IMR-90 (cell line): ENCODE measurements around the gene CMIP. TPM values are rescaled to one million over a fixed set of nuclear protein-coding genes. Genes with fewer than 3 reads are reported as not detected.
A peak's percentile ranks its signal among the peaks of the same experiment; 100 is the strongest.

Source experiments
- ATAC-seq: fragments of 200-7000 bp; cut with Tn5 transposase; 2 replicates; pipeline ENCODE4 v1.9.1; 2020; ENCODE audit warnings: low read depth, mild to moderate bottlenecking, moderate library complexity
- BruUV-seq: library from RNA; stranded (reverse); fragments of 400-500 nt; replicated peaks from 2 replicates; lab custom pipeline; 2021; lab: Mats Ljungman, UMichigan
- CTCF ChIA-PET: fragments of 300-600 bp; formaldehyde crosslinking; extraction: SDS; loops from one replicate; lab custom pipeline; 2021; ENCODE audit warnings: antibody characterized with exemption; lab: Yijun Ruan, JAX
- POLR2A ChIA-PET: fragments of 300-600 bp; sonication (Branson Sonifier 250); formaldehyde crosslinking; loops from one replicate; lab custom pipeline; 2022; ENCODE audit warnings: antibody characterized with exemption; ENCODE audit not compliant: unreplicated experiment; lab: Charles Lee
- DNase-seq: peaks from one replicate; pipeline ENCODE4 v3.0.0; 2013
- H2AFZ ChIP-seq: replicated peaks from 2 replicates; pipeline ENCODE3; 2013; ENCODE audit warnings: low read length, mild to moderate bottlenecking; ENCODE audit not compliant: poor library complexity
- H2AK5ac ChIP-seq: 2 replicates; pipeline ENCODE4 v1.6.1; 2013; ENCODE audit warnings: low read depth, low read length, inconsistent platforms
- H2AK9ac ChIP-seq: replicated peaks from 2 replicates; pipeline ENCODE3; 2013; ENCODE audit warnings: mild to moderate bottlenecking, low read depth, low read length, moderate library complexity; ENCODE audit not compliant: poor library complexity
- H2BK120ac ChIP-seq: 2 replicates; pipeline ENCODE4 v1.6.1; 2013; ENCODE audit warnings: low read depth, low read length, inconsistent platforms
- H2BK15ac ChIP-seq: 3 replicates; pipeline ENCODE4 v1.6.1; 2013; ENCODE audit warnings: low read depth, low read length, inconsistent platforms
- H2BK20ac ChIP-seq: 2 replicates; pipeline ENCODE4 v1.6.1; 2013; ENCODE audit warnings: low read depth, mild to moderate bottlenecking, inconsistent platforms, low read length, moderate library complexity
- H2BK5ac ChIP-seq: 2 replicates; pipeline ENCODE4 v1.6.1; 2013; ENCODE audit warnings: mild to moderate bottlenecking, low read depth, low read length, inconsistent platforms; ENCODE audit not compliant: poor library complexity, severe bottlenecking
- H3K14ac ChIP-seq: replicated peaks from 2 replicates; pipeline ENCODE4 v1.6.1; 2013; ENCODE audit warnings: low read depth, low read length, inconsistent platforms
- H3K18ac ChIP-seq: 2 replicates; pipeline ENCODE4 v1.6.1; 2013; ENCODE audit warnings: low read depth, low read length, control low read depth
- H3K23ac ChIP-seq: 2 replicates; pipeline ENCODE4 v1.6.1; 2013; ENCODE audit warnings: low read depth, low read length, inconsistent platforms
- H3K27ac ChIP-seq: 2 replicates; pipeline ENCODE4 v1.5.1; 2013; ENCODE audit warnings: mild to moderate bottlenecking, control low read depth, low read length; ENCODE audit not compliant: insufficient read depth
- H3K27me3 ChIP-seq: 2 replicates; pipeline ENCODE4 v1.6.1; 2013; ENCODE audit warnings: low read length; ENCODE audit not compliant: control insufficient read depth, insufficient read depth
- H3K36me3 ChIP-seq: 2 replicates; pipeline ENCODE4 v1.6.1; 2013; ENCODE audit warnings: low read length, mixed read lengths; ENCODE audit not compliant: control insufficient read depth, insufficient read depth
- H3K4ac ChIP-seq: 2 replicates; pipeline ENCODE4 v1.6.1; 2013; ENCODE audit warnings: low read depth, low read length, inconsistent platforms
- H3K4me1 ChIP-seq: 2 replicates; pipeline ENCODE4 v1.6.1; 2013; ENCODE audit warnings: low read length, mixed read lengths; ENCODE audit not compliant: control insufficient read depth, insufficient read depth
- H3K4me2 ChIP-seq: 2 replicates; pipeline ENCODE4 v1.6.1; 2013; ENCODE audit warnings: low read depth, mild to moderate bottlenecking, control low read depth, low read length, moderate library complexity
- H3K4me3 ChIP-seq: 2 replicates; pipeline ENCODE4 v1.5.1; 2013; ENCODE audit warnings: low read depth, mild to moderate bottlenecking, control low read depth, low read length, moderate library complexity; ENCODE audit not compliant: insufficient read depth
- H3K56ac ChIP-seq: 2 replicates; pipeline ENCODE4 v1.6.1; 2013; ENCODE audit warnings: low read length, inconsistent platforms; ENCODE audit not compliant: insufficient read depth; ENCODE audit errors: extremely low read depth
- H3K79me1 ChIP-seq, 2 experiments: 2 replicates each; pipeline ENCODE4 v1.6.1; 2013; ENCODE audit warnings: low read length in 2 of 2, inconsistent platforms in 1 of 2, low read depth in 1 of 2
- H3K9ac ChIP-seq: 2 replicates; pipeline ENCODE4 v1.6.1; 2013; ENCODE audit warnings: low read depth, low read length, control low read depth
- H3K9me1 ChIP-seq: 2 replicates; pipeline ENCODE4 v1.6.1; 2013; ENCODE audit warnings: low read length, inconsistent platforms; ENCODE audit not compliant: insufficient read depth
- H3K9me3 ChIP-seq: 2 replicates; pipeline ENCODE4 v1.6.1; 2013; ENCODE audit warnings: low read length; ENCODE audit not compliant: control insufficient read depth, insufficient read depth
- H4K20me1 ChIP-seq: 2 replicates; pipeline ENCODE4 v1.6.1; 2013; ENCODE audit warnings: low read length, inconsistent platforms; ENCODE audit not compliant: insufficient read depth
- H4K5ac ChIP-seq: 2 replicates; pipeline ENCODE4 v1.6.1; 2013; ENCODE audit warnings: mild to moderate bottlenecking, low read depth, low read length, control low read depth
- H4K8ac ChIP-seq, 2 experiments: 2 replicates each; pipeline ENCODE4 v1.6.1; 2013; ENCODE audit warnings: low read depth in 2 of 2, low read length in 2 of 2, control low read depth in 1 of 2, inconsistent platforms in 1 of 2
- H4K91ac ChIP-seq: 2 replicates; pipeline ENCODE4 v1.6.1; 2013; ENCODE audit warnings: low read depth, low read length, inconsistent platforms; ENCODE audit not compliant: insufficient read depth
- BHLHE40 ChIP-seq: fragments of 150-350 bp; IDR thresholded peaks from 2 replicates; pipeline ENCODE4 v1.6.1; 2016; ENCODE audit warnings: mild to moderate bottlenecking, low read depth, low read length
- CEBPB ChIP-seq: IDR thresholded peaks from 2 replicates; pipeline ENCODE4 v1.6.1; 2012; ENCODE audit warnings: low read depth, low read length, improper control_type of control experiment
- CHD1 ChIP-seq: IDR thresholded peaks from 2 replicates; pipeline ENCODE4 v1.6.1; 2012; ENCODE audit warnings: low read depth, low read length, improper control_type of control experiment
- CTCF ChIP-seq: conservative IDR thresholded peaks from 2 replicates; pipeline ENCODE4 v1.5.1; 2012; ENCODE audit warnings: mild to moderate bottlenecking, low read depth, low read length, improper control_type of control experiment
- ELK1 ChIP-seq: fragments of 150-350 bp; IDR thresholded peaks from 2 replicates; pipeline ENCODE4 v1.6.1; 2016; ENCODE audit warnings: low read depth, mild to moderate bottlenecking, low read length, moderate library complexity, borderline replicate concordance
- FOS ChIP-seq: fragments of 150-350 bp; IDR thresholded peaks from 2 replicates; pipeline ENCODE4 v1.6.1; 2016; ENCODE audit warnings: low read depth, low read length
- MAFK ChIP-seq: IDR thresholded peaks from 2 replicates; pipeline ENCODE4 v1.6.1; 2012; ENCODE audit warnings: low read depth, low read length, improper control_type of control experiment
- MAZ ChIP-seq: IDR thresholded peaks from 2 replicates; pipeline ENCODE4 v1.6.1; 2012; ENCODE audit warnings: low read depth, mild to moderate bottlenecking, low read length, improper control_type of control experiment, moderate library complexity, borderline replicate concordance
- MXI1 ChIP-seq: IDR thresholded peaks from 2 replicates; pipeline ENCODE4 v1.6.1; 2012; ENCODE audit warnings: low read depth, mild to moderate bottlenecking, low read length, moderate library complexity, borderline replicate concordance
- NFE2L2 ChIP-seq: fragments of 150-350 bp; IDR thresholded peaks from 2 replicates; pipeline ENCODE4 v1.6.1; 2016; ENCODE audit warnings: low read depth, mild to moderate bottlenecking, low read length
- RAD21 ChIP-seq: IDR thresholded peaks from 2 replicates; pipeline ENCODE4 v1.6.1; 2012; ENCODE audit warnings: low read length, improper control_type of control experiment
- RCOR1 ChIP-seq: IDR thresholded peaks from 2 replicates; pipeline ENCODE4 v1.6.1; 2012; ENCODE audit warnings: mild to moderate bottlenecking, low read length, improper control_type of control experiment; ENCODE audit not compliant: insufficient replicate concordance
- RFX5 ChIP-seq: IDR thresholded peaks from 2 replicates; pipeline ENCODE4 v1.8.0; 2012; ENCODE audit warnings: low read depth, mild to moderate bottlenecking, low read length, moderate library complexity
- WGBS, 2 experiments: methylation state at CpG; one replicate each; pipeline versions ENCODE4 v1.1.5 to v1.1.7; 2013; ENCODE audit warnings: missing lambda C conversion rate in 2 of 2; ENCODE audit not compliant: insufficient read length in 1 of 2; ENCODE audit errors: extremely low coverage in 2 of 2; 5-methylcytosine and 5-hydroxymethylcytosine counted together
- dilution Hi-C: fragments of 300-500 bp; cut with HindIII; formaldehyde crosslinking; loops from one replicate; pipeline ENCODE4 v1.14.3; 2018; ENCODE audit warnings: low sequenced_read_pairs; ENCODE audit not compliant: unreplicated experiment
- in situ Hi-C: fragments of 300-500 bp; cut with MboI; formaldehyde crosslinking; loops from 3 replicates; pipeline ENCODE4 v1.14.3; 2019; ENCODE audit warnings: low sequenced_read_pairs, inconsistent platforms, mixed read lengths
- intact Hi-C: fragments of 100-400 bp; cut with micrococcal nuclease; formaldehyde crosslinking; loops from 2 replicates; pipeline ENCODE4 v1.10.0; 2022
- polyA plus RNA-seq, 3 experiments: library from polyadenylated mRNA; depleted of rRNA; stranded (reverse); fragments of >200 nt; gene quantifications; 2 replicates each; pipeline ENCODE4 v1.2.3, GENCODE V29; 2012; ENCODE audit warnings: low replicate concordance in 1 of 3
- total RNA-seq: library from RNA; depleted of rRNA; stranded (reverse); fragments of >200 nt; gene quantifications from 2 replicates; pipeline ENCODE4 v1.2.3, GENCODE V29; 2012

CMIP gene
- total and polyA plus RNA-seq, 2 of the 4 experiments (the other 2 are of a cell fraction) = 3.2 to 11.6 TPM

- POLR2A ChIA-PET = interaction anchor here (0.8 kb wide), 1 partner anchor 22 kb away, joined by 22 read pairs; no protein-coding TSS in a partner anchor
- CTCF ChIA-PET = interaction anchor here (0.5 kb wide), 1 partner anchor 11 kb away, joined by 3 read pairs; no protein-coding TSS in a partner anchor
- H2BK20ac ChIP-seq = no peak overlapping the region
Measured at GRCh38 chr16:81473969-81474959, 29.7 kb downstream of the CMIP start.

More at GRCh38 chr16:81473969-81474959, 29.7 kb downstream of the CMIP start:
- H4K5ac ChIP-seq = no peak overlapping the region
- H4K20me1 ChIP-seq = peaks cover 72% of the 10 kb centered on the region
- H3K4me1 ChIP-seq = peaks cover 11% of the 10 kb centered on the region
- H2BK15ac ChIP-seq = peak overlapping the region; percentile 30; the same call in 1 of the 3 replicates
- BruUV-seq = no TSS peak
- no peak overlapping the region for H4K8ac ChIP-seq
- no peak overlapping the region for H3K4me3 ChIP-seq
- H2BK5ac ChIP-seq = no peak overlapping the region
- H3K9ac ChIP-seq = no peak overlapping the region
- TF ChIP-seq MXI1 = no peak
- no peak for TF ChIP-seq NFE2L2
- no peak for TF ChIP-seq CTCF
- no peak for TF ChIP-seq CEBPB
- TF ChIP-seq MAZ = no peak
- TF ChIP-seq CHD1 = no peak
- TF ChIP-seq RCOR1 = no peak
- TF ChIP-seq MAFK = no peak
- no peak for TF ChIP-seq BHLHE40
- TF ChIP-seq RFX5 = no peak
- TF ChIP-seq RAD21 = no peak
- no peak for TF ChIP-seq FOS
- TF ChIP-seq ELK1 = no peak
- no peak overlapping the region for H3K27ac ChIP-seq
- in situ Hi-C loops = no loop called here
- no peak for ATAC-seq
- no peak overlapping the region for H3K23ac ChIP-seq
- intact Hi-C loops = no loop called here
- no peak overlapping the region for H3K4ac ChIP-seq
- dilution Hi-C loops = no loop called here
- no peak overlapping the region for H3K14ac ChIP-seq
- H4K91ac ChIP-seq = no peak overlapping the region
- WGBS, 2 experiments = 83 to 100% methylated on average over 1 to 3 of the region's 20 CpGs
- no peaks in the 10 kb centered on the region for H3K27me3 ChIP-seq
- peak overlapping the region; percentile 14; the same call in 1 of the 2 replicates for H2AK5ac ChIP-seq
- no peak overlapping the region for H2BK120ac ChIP-seq
- H2AK9ac ChIP-seq = peak overlapping the region; percentile 9
- H3K79me1 ChIP-seq = peaks cover 39 to 73% of the 10 kb centered on the region in 2 experiments
- H3K18ac ChIP-seq = no peak overlapping the region
- H3K36me3 ChIP-seq = peaks cover 3% of the 10 kb centered on the region; the same call in 1 of the 2 replicates
- H3K9me1 ChIP-seq = peaks cover 19% of the 10 kb centered on the region
- no peak overlapping the region for H3K56ac ChIP-seq
- no peak for DNase-seq
- no peak overlapping the region for H3K4me2 ChIP-seq
- no peak overlapping the region for H2AFZ ChIP-seq
- no peaks in the 10 kb centered on the region for H3K9me3 ChIP-seq
